Glutamatergic neuron (in vitro differentiated cells): ENCODE data around the gene CMSS1. TPM values are rescaled to one million over a fixed set of nuclear protein-coding genes. Genes with fewer than 3 reads are reported as not detected.

Experiments used
- DNase-seq: peaks from one replicate; pipeline ENCODE4 v3.0.0; 2022
- H3K27ac Mint-ChIP-seq: one replicate; pipeline ENCODE4 v1.8.0; 2020; ENCODE audit warnings: mild to moderate bottlenecking, mixed read lengths, inconsistent platforms; ENCODE audit not compliant: unreplicated experiment
- H3K27me3 Mint-ChIP-seq: one replicate; pipeline ENCODE4 v1.8.0; 2020; ENCODE audit warnings: mild to moderate bottlenecking, moderate library complexity, mixed read lengths, inconsistent platforms; ENCODE audit not compliant: unreplicated experiment
- H3K36me3 Mint-ChIP-seq: one replicate; pipeline ENCODE4 v1.8.0; 2020; ENCODE audit warnings: mild to moderate bottlenecking, mixed read lengths, inconsistent platforms; ENCODE audit not compliant: unreplicated experiment
- H3K4me1 Mint-ChIP-seq: one replicate; pipeline ENCODE4 v1.8.0; 2020; ENCODE audit warnings: mild to moderate bottlenecking, low read depth, mixed read lengths, inconsistent platforms; ENCODE audit not compliant: unreplicated experiment
- H3K4me3 Mint-ChIP-seq: one replicate; pipeline ENCODE4 v1.8.0; 2020; ENCODE audit warnings: mild to moderate bottlenecking, mixed read lengths, inconsistent platforms; ENCODE audit not compliant: unreplicated experiment
- H3K9me3 Mint-ChIP-seq: one replicate; pipeline ENCODE4 v1.8.0; 2020; ENCODE audit warnings: mild to moderate bottlenecking, moderate library complexity, mixed read lengths, inconsistent platforms; ENCODE audit not compliant: unreplicated experiment
- total RNA-seq: library from RNA; stranded (reverse); fragmentation: NEBNext Ultra II Directional; extraction: Animal tissue kit (Norgen Biotek cat#: 25700); gene quantifications from one replicate; pipeline ENCODE4 v1.2.1, GENCODE V29; 2021; ENCODE audit not compliant: unreplicated experiment
- TF ChIP-seq, protein P1 (sequence below): fragments of 200-600 bp; sonication (generic); IDR thresholded peaks from one replicate; pipeline ENCODE4 v1.5.0; 2021; ENCODE audit not compliant: partially characterized antibody, unreplicated experiment

CMSS1 gene
- total RNA-seq, 1 donor from 2014 or later, result 37.8 TPM

DNA sequence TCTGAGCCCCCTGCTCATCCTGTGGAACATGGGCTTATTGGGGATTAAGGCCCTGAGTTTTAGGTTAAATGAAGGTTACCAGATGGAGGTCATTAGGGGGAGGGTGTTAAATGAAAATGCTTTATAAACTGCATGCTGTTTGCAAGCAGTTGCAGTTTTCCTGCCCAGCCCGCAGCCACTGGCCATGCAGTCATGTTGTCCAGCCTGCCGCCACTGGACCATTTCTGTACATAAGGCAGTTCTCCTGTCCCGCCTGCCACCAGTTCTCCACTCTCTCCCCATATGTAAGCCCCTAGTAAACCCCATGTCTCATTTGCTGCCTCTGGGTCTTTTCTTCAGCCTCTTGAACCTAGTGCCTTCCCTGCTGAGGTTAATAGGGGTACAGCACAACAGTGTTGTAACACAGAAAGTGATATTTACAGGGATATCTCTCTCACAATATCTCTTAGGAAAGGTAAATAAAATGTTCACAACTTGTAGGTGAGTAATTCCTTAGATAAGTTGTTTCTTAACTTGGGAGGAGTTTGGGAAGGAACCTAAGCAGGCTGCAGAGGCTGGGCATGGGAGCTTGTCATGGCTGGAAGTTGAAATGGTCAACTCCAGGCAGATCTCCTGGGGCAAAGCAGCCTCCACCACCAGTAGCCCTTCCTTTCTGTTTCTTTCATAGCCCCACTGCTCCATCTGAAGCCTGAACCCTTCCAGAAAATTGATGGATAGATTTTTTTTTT lies 148.2 kb downstream of the CMSS1 start:
- Mint-ChIP-seq H3K27ac (no peak overlapping the region), H3K9me3 (no peaks in the 10 kb centered on the region), H3K27me3 (no peaks in the 10 kb centered on the region), H3K4me3 (no peak overlapping the region), H3K36me3 (no peaks in the 10 kb centered on the region), H3K4me1 (peaks cover 4% of the 10 kb centered on the region)
- TF ChIP-seq, protein P1, sequence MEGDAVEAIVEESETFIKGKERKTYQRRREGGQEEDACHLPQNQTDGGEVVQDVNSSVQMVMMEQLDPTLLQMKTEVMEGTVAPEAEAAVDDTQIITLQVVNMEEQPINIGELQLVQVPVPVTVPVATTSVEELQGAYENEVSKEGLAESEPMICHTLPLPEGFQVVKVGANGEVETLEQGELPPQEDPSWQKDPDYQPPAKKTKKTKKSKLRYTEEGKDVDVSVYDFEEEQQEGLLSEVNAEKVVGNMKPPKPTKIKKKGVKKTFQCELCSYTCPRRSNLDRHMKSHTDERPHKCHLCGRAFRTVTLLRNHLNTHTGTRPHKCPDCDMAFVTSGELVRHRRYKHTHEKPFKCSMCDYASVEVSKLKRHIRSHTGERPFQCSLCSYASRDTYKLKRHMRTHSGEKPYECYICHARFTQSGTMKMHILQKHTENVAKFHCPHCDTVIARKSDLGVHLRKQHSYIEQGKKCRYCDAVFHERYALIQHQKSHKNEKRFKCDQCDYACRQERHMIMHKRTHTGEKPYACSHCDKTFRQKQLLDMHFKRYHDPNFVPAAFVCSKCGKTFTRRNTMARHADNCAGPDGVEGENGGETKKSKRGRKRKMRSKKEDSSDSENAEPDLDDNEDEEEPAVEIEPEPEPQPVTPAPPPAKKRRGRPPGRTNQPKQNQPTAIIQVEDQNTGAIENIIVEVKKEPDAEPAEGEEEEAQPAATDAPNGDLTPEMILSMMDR, result no peak
- DNase-seq, result no peak

DNA sequence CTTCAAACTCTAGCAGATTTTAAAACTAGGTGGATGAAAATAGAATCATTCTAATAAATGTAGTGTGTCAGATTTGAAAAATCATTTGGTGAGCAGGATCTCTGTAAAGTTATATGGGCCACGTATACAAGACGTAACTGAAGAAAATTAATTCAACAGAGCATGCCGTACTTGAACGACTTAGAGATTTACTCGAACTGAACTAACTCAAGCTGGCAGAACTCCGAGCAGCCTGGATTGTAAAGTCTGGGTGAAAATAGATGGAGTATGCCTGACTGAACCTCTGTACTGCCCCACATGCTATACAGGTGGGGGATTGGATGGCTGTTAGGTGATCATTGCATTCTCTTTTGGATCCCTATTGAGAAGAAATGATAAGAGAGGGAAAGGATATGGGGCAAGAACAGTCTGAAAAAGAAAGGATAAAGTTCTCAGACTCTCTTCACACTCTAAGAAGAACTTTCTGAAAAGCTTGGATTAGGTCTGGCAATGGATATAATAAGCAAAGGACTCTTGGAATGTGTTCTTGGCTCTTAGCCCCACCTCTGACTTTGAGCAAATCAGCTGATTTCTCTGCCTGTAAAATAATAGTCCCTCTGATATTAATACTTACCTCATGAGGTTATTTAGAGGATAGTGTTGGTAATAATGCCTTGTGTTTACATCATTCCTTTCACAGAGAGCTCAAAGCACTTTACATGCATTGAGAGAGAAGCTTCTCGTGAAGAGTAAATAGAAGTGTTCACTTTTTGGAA lies 149.2 kb downstream of the CMSS1 start:
- TF ChIP-seq, protein P1, result no peak
- Mint-ChIP-seq H3K36me3 (no peaks in the 10 kb centered on the region), H3K27me3 (no peaks in the 10 kb centered on the region), H3K4me1 (peaks cover 3% of the 10 kb centered on the region), H3K27ac (no peak overlapping the region), H3K9me3 (no peaks in the 10 kb centered on the region), H3K4me3 (no peak overlapping the region)
- DNase-seq, result no peak

DNA sequence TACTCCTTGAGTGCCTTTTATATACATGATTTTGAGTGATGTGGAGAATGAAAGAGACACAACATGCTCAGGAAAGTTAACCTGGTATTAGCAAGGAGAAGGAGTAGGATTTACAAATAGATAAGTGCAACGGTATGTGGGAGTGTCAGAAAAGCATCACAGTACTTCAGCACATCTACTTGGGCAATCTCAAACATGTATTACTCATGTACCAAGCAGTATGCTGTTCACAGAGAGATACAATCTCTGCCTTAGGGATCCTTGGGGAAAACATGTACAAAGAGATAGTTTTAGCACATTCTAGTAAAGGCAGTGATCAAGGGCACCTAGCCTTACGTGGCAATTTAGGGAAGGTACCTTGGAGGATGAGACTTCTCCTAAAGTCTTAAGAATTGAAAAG lies 150.1 kb downstream of the CMSS1 start:
- Mint-ChIP-seq H3K36me3 (no peaks in the 10 kb centered on the region), H3K9me3 (no peaks in the 10 kb centered on the region), H3K4me3 (no peak overlapping the region), H3K4me1 (peaks cover 5% of the 10 kb centered on the region), H3K27ac (no peak overlapping the region), H3K27me3 (no peaks in the 10 kb centered on the region)
- TF ChIP-seq, protein P1, result no peak
- no peak for DNase-seq

DNA sequence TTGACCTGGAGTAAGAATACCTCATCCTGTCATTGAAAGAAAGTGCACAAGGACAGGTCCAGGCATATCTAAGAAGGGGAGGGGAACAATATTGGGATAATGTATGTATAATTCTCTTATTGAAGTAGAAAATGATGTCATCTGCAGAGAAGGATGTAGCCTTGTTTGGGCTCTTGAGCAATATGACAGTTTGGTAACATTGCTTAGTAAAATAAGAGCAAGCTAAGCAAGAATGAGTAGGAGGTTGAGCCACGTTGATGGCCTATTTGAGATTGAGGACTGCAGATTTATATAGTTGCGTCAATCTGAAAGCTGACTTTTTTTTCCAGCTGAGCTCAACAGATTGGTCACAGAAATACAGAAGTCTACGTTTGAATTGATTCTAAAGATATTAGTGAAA lies 151.5 kb downstream of the CMSS1 start:
- TF ChIP-seq, protein P1, result no peak
- Mint-ChIP-seq H3K9me3 (no peaks in the 10 kb centered on the region), H3K27ac (no peak overlapping the region), H3K4me3 (no peak overlapping the region), H3K36me3 (no peaks in the 10 kb centered on the region), H3K27me3 (no peaks in the 10 kb centered on the region), H3K4me1 (peaks cover 5% of the 10 kb centered on the region)
- DNase-seq, result no peak

DNA sequence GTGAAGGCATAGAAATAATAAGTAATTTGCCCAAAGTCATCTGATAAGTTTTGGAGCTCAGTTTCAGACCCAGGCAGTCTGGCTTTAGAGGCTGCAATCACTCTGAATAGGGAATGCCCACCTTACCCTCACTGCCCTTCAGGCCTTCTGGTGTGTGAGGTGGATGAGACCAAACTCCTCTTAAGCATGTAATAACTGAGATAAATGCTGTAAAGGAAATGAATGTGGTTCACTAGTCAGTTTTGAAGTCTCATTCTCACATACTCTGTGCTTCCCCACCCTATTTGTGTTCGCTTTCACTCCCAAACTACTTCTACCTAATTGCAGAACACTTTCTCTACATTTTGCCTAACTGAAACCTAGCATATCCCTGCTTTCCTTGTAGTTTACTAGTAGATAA lies 152.5 kb downstream of the CMSS1 start:
- no peak overlapping the region for H3K27ac Mint-ChIP-seq
- TF ChIP-seq, protein P1, result no peak
- H3K27me3 Mint-ChIP-seq, result no peaks in the 10 kb centered on the region
- H3K36me3 Mint-ChIP-seq, result no peaks in the 10 kb centered on the region
- DNase-seq, result no peak
- no peak overlapping the region for H3K4me3 Mint-ChIP-seq
- peaks cover 5% of the 10 kb centered on the region for H3K4me1 Mint-ChIP-seq
- H3K9me3 Mint-ChIP-seq, result no peaks in the 10 kb centered on the region
